ENCODE results near the gene TSPAN11.

- TF ChIP-seq, protein P1, sequence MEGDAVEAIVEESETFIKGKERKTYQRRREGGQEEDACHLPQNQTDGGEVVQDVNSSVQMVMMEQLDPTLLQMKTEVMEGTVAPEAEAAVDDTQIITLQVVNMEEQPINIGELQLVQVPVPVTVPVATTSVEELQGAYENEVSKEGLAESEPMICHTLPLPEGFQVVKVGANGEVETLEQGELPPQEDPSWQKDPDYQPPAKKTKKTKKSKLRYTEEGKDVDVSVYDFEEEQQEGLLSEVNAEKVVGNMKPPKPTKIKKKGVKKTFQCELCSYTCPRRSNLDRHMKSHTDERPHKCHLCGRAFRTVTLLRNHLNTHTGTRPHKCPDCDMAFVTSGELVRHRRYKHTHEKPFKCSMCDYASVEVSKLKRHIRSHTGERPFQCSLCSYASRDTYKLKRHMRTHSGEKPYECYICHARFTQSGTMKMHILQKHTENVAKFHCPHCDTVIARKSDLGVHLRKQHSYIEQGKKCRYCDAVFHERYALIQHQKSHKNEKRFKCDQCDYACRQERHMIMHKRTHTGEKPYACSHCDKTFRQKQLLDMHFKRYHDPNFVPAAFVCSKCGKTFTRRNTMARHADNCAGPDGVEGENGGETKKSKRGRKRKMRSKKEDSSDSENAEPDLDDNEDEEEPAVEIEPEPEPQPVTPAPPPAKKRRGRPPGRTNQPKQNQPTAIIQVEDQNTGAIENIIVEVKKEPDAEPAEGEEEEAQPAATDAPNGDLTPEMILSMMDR (IDR thresholded peaks at IDR 0.05) = no peak
- TF ChIP-seq EP300 (IDR thresholded peaks at IDR 0.05) = no peak
Measured at GRCh38 chr12:31000751-31001150, 74.2 kb downstream of the TSPAN11 start.

Measured in ovary (tissue), 3 donors.